Omental fat pad (tissue), 4 donors: ENCODE data around the gene VWDE. TPM values are rescaled to one million over a fixed set of nuclear protein-coding genes. Genes with fewer than 3 reads are reported as not detected.

Experiments used
- ATAC-seq: fragments of 150-250 bp; one replicate; pipeline ENCODE4 v1.9.1; 2016; ENCODE audit warnings: mild to moderate bottlenecking, moderate library complexity; ENCODE audit not compliant: low FRiP score
- DNase-seq: peaks from one replicate; pipeline ENCODE4 v3.0.0-alpha.2; 2019; ENCODE audit warnings: low spot score
- total RNA-seq, 4 donors: library from RNA; depleted of rRNA; stranded (reverse); fragments of >200 nt; gene quantifications; one replicate each; pipeline ENCODE4 v1.1.0, GENCODE V29; 2016
- TF ChIP-seq, protein P1 (sequence below), 3 donors: fragments of 450-650 bp; IDR thresholded peaks; one replicate each; pipeline ENCODE4 v1.5.1; 2016 to 2017; ENCODE audit warnings: antibody characterized with exemption in 3 of 3, mild to moderate bottlenecking in 3 of 3, moderate library complexity in 2 of 3

VWDE gene
- total RNA-seq, 4 donors from 2014 or later: 0.12 to 0.25 (median 0.16) TPM; not detected in 1

DNA sequence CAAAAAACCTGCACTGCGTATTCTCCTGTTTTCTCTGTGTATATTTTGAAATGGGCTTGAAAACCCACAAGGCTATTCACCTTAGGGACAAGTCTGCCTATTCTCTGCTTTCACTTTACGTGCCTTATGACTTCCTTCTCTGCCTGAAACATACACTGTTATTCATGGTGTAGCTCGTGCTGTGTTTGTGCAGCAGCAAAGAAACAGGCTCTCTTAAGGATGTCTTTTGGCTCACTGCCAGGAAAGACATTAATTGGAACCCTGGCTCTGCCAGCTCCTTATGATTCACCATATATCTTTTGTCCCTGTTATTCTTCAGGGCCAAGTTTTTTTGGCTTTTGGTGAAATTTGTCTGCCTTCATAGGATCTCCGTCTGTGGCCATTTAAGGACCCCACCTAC, 100.2 kb downstream of the VWDE start:
- TF ChIP-seq, protein P1, sequence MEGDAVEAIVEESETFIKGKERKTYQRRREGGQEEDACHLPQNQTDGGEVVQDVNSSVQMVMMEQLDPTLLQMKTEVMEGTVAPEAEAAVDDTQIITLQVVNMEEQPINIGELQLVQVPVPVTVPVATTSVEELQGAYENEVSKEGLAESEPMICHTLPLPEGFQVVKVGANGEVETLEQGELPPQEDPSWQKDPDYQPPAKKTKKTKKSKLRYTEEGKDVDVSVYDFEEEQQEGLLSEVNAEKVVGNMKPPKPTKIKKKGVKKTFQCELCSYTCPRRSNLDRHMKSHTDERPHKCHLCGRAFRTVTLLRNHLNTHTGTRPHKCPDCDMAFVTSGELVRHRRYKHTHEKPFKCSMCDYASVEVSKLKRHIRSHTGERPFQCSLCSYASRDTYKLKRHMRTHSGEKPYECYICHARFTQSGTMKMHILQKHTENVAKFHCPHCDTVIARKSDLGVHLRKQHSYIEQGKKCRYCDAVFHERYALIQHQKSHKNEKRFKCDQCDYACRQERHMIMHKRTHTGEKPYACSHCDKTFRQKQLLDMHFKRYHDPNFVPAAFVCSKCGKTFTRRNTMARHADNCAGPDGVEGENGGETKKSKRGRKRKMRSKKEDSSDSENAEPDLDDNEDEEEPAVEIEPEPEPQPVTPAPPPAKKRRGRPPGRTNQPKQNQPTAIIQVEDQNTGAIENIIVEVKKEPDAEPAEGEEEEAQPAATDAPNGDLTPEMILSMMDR (IDR thresholded peaks at IDR 0.05): no peak
- ATAC-seq (no peak), DNase-seq (no peak)

DNA sequence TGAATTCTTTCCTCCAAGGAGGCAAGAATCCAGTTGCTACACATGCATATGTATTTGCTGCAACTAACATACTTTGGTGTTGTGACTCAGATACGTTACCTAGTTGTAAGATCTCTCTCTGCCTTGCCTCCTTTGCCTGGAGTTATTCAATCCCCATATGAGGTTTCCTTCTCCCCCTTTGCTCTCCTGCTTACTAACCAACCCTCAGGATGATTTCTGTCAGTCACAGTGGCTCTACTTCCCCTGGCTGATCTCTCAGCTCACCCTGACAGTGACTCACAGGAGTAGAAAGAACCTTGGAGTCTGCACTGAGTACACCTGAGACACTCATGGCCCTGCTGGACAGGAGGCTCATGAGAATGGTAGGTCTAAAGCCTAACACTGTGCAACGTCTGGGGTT, 100.6 kb downstream of the VWDE start:
- ATAC-seq (no peak), DNase-seq (no peak)
- TF ChIP-seq, protein P1 (IDR thresholded peaks at IDR 0.05): no peak

DNA sequence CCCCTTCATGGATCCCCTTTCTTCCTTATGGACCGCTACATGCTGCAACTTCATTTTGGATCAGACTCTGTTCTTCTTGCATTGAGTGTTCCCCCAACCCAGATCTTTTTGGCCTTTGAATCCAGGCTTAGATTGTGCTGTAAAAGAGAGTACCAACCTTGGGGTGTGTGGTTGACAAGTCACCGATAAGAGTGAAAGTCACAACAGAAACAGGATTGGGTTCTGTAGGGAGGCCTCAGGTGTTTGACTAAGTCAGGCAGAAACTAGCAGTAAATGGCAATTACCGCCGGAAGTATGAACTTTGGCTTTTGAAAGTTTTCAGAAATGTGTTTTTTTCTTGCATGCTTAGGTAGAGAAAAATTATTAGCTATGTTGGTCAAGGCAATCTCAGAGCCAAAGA, 103.2 kb downstream of the VWDE start:
- DNase-seq (no peak), ATAC-seq (no peak)
- TF ChIP-seq, protein P1 (IDR thresholded peaks at IDR 0.05): no peak

DNA sequence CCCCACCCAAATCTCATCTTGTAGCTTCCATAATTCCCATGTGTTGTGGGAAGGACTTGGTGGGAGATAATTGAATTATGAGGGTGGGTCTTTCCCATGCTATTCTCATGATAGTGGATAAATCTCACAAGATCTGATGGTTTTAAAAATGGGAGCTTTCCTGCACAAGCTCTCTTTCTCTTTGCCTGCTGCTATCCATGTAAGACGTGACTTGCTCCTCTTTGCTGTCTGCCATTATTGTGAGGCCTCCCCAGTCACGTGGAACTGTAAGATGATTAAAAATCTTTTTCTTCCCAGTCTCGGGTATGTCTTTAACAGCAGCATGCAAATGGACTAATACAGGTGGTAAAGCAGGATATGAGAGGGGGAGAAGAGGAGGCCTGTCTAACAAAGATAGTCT, 104.3 kb downstream of the VWDE start:
- TF ChIP-seq, protein P1 (IDR thresholded peaks at IDR 0.05): no peak
- no peak for ATAC-seq
- no peak for DNase-seq

DNA sequence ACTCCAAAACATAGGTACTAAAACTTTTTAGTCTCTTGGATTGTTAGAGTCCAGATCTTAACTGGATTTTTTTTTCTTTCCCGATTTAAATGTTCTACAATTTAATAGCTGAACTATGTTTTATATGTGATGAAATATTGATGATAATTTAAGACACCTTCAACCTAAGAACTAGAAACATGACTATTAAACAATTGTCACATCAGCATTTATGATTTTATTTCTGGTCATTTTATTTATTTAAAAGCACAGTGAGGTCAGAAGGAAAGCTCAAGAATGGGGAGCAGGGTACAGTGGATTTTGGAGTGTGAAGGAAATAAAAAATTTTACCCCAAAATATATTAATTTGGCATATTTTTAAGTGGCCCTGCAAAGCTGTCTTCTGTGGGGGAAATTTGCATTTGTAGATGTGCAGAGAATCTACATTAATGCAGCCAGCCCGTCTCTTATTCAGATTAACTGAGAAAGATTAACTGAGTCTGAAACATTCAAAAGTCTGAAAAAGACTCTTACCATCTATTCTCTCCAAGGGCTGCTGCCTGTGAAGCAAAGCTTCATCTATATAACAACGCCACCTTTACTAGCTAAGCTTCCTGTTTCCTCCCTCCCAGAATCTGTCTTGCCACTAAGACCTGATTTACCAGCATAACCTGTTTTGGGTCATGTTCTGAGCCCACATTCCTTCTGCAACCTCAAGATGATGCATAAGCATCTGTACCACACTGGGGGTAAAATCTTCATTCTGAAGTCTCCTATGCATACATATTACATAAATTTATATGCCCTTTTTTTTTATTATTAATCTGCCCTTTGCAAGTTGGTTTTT, 106.2 kb downstream of the VWDE start:
- TF ChIP-seq, protein P1 (IDR thresholded peaks at IDR 0.05): no peak
- no peak for DNase-seq
- no peak for ATAC-seq

DNA sequence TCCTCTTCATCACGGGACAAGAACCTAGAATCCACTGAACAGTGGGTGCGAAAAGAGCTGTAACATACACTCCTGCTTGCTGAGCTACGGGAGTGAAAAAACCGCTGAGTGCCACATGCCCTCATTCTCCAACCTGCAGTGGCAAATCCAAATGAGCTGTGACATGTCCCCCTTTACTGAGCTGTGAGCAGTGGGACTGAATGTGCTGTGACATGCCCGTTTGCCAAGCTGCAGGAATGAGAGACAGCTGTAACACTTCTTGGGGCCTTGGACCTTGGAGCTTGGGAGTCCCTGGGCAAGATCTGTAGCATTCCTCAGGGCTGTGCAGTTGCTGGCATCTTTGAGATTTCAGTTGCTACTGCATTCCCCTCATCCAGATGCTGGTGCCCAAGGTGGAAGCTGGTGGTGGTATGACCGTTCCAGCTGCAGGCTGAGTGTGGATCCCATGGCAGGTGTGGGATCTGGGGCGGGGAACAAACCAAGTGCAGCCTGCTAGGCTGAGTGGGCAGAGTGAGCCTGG, 107.6 kb downstream of the VWDE start:
- DNase-seq (no peak), ATAC-seq (no peak)
- TF ChIP-seq, protein P1 (IDR thresholded peaks at IDR 0.05): no peak

DNA sequence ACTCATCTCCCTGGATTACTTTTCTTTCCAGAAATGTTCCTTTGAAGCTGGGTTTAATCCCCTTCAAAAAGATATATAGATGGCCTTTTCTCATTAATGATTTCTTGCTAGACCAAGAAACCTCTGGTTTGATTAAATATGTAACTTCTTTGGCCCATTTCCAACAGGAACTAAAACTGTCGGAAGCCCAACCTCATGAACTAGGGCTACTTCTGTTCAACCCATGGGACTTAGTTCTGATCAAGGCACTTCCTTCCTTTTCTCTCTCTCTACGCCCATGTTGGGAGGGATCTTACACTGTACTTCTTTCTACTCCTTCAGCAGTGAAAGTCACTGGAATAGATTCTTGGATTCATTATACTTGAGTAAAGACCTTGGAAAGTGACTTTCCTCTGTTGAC, 109.0 kb downstream of the VWDE start:
- TF ChIP-seq, protein P1 (IDR thresholded peaks at IDR 0.05): no peak
- no peak for DNase-seq
- no peak for ATAC-seq
